B cell (primary cell): ENCODE measurements around the gene PER1. TPM values are rescaled to one million over a fixed set of nuclear protein-coding genes. Genes with fewer than 3 reads are reported as not detected.

ENCODE experiments used
- ATAC-seq: fragments of 200-7000 bp; cut with Tn5 transposase; one replicate; pipeline ENCODE4 v1.10.0; 2021; ENCODE audit warnings: low read depth, mild to moderate bottlenecking, moderate number of reproducible peaks, moderate library complexity
- CTCF ChIA-PET: fragments of 350-600 bp; sonication (Branson Sonifier 250); formaldehyde crosslinking; loops from one replicate; lab custom pipeline; 2021; ENCODE audit warnings: antibody characterized with exemption, inconsistent platforms; lab: Charles Lee
- POLR2A ChIA-PET: fragments of 350-600 bp; sonication (Branson Sonifier 250); formaldehyde crosslinking; loops from one replicate; lab custom pipeline; 2021; ENCODE audit warnings: antibody characterized with exemption; lab: Charles Lee
- DNase-seq: peaks from one replicate; pipeline ENCODE4 v3.0.0; 2013
- H2AFZ ChIP-seq: 2 replicates; pipeline ENCODE4 v1.6.1; 2012; ENCODE audit warnings: mild to moderate bottlenecking, low read depth, low read length; ENCODE audit not compliant: insufficient read depth, poor library complexity, severe bottlenecking
- H3K27ac ChIP-seq, 2 donors: 1 replicate in 1 of 2; 2 replicates in 1 of 2; pipeline ENCODE4 v1.5.1; 2012 to 2013; ENCODE audit warnings: low read length in 2 of 2, mild to moderate bottlenecking in 2 of 2, moderate library complexity in 1 of 2
- H3K27me3 ChIP-seq, 4 experiments: fragments of 200-600 bp in 1 of 4; sonication (generic) in 1 of 4; replicated peaks in 1 of 4; 1 replicate in 2 of 4; 2 replicates in 2 of 4; pipeline versions ENCODE4 v1.6.1 to v1.7.0; 2013 to 2016; ENCODE audit warnings: low read length in 3 of 4, mild to moderate bottlenecking in 2 of 4, mixed read lengths in 1 of 4, moderate library complexity in 1 of 4; ENCODE audit not compliant: insufficient read depth in 4 of 4, control insufficient read depth in 3 of 4; ENCODE audit errors: control extremely low read depth in 1 of 4
- H3K36me3 ChIP-seq, 2 experiments: replicated peaks in 1 of 2; 1 replicate in 1 of 2; 2 replicates in 1 of 2; pipeline versions ENCODE4 v1.6.1 to v1.7.1; 2013; ENCODE audit warnings: low read length in 1 of 2; ENCODE audit not compliant: insufficient read depth in 2 of 2, control insufficient read depth in 1 of 2; ENCODE audit errors: control extremely low read depth in 1 of 2, extremely low read depth in 1 of 2
- H3K4me1 ChIP-seq, 2 donors: fragments of 200-600 bp in 1 of 2; sonication (generic) in 1 of 2; 1 replicate in 1 of 2; 2 replicates in 1 of 2; pipeline versions ENCODE4 v1.5.1 to v1.6.1; 2013 to 2017; ENCODE audit warnings: low read length in 2 of 2; ENCODE audit not compliant: control insufficient read depth in 2 of 2, insufficient read depth in 2 of 2
- H3K4me2 ChIP-seq: replicated peaks from 2 replicates; pipeline ENCODE3; 2012; ENCODE audit warnings: mild to moderate bottlenecking, low read depth, low read length; ENCODE audit not compliant: poor library complexity, severe bottlenecking
- H3K4me3 ChIP-seq, 5 experiments: fragments of 200-600 bp in 1 of 5; sonication (generic) in 1 of 5; 1 replicate in 3 of 5; 2 replicates in 2 of 5; pipeline versions ENCODE4 v1.5.1 to v1.7.0; 2011 to 2016; ENCODE audit warnings: low read length in 4 of 5, mild to moderate bottlenecking in 4 of 5, low read depth in 2 of 5, control low read depth in 1 of 5, moderate library complexity in 1 of 5; ENCODE audit not compliant: insufficient read depth in 1 of 5; ENCODE audit errors: control extremely low read depth in 1 of 5, extremely low read depth in 1 of 5
- H3K79me2 ChIP-seq: fragments of 200-600 bp; sonication (generic); one replicate; pipeline ENCODE4 v1.6.0; 2016; ENCODE audit warnings: low read length; ENCODE audit not compliant: control insufficient read depth, insufficient read depth
- H3K9ac ChIP-seq: fragments of 200-600 bp; sonication (generic); 2 replicates; pipeline ENCODE4 v1.6.1; 2017; ENCODE audit warnings: mild to moderate bottlenecking, low read length, moderate library complexity
- H3K9me3 ChIP-seq, 3 donors: one replicate each; pipeline versions ENCODE4 v1.6.1 to v1.7.1; 2013; ENCODE audit warnings: low read length in 2 of 3; ENCODE audit not compliant: control insufficient read depth in 2 of 3, insufficient read depth in 1 of 3; ENCODE audit errors: control extremely low read depth in 1 of 3
- H4K20me1 ChIP-seq: 2 replicates; pipeline ENCODE4 v1.6.0; 2012; ENCODE audit warnings: mild to moderate bottlenecking, low read length; ENCODE audit not compliant: insufficient read depth, control insufficient read depth, poor library complexity, severe bottlenecking
- H3K27ac Mint-ChIP-seq: one replicate; pipeline ENCODE4 v1.8.0; 2021; ENCODE audit warnings: mixed read lengths
- H3K27me3 Mint-ChIP-seq: one replicate; pipeline ENCODE4 v1.8.0; 2021; ENCODE audit warnings: mixed read lengths
- H3K4me1 Mint-ChIP-seq: one replicate; pipeline ENCODE4 v1.8.0; 2021; ENCODE audit warnings: mixed read lengths
- H3K4me3 Mint-ChIP-seq: one replicate; pipeline ENCODE4 v1.8.0; 2021; ENCODE audit warnings: mixed read lengths
- H3K9me3 Mint-ChIP-seq: one replicate; pipeline ENCODE4 v1.8.0; 2022; ENCODE audit warnings: mixed read lengths; ENCODE audit not compliant: insufficient read depth
- EZH2 ChIP-seq: IDR thresholded peaks from 2 replicates; pipeline ENCODE4 v1.6.1; 2012; ENCODE audit warnings: borderline replicate concordance, low read depth, mild to moderate bottlenecking, moderate library complexity, low read length; ENCODE audit not compliant: insufficient read depth, poor library complexity, severe bottlenecking
- WGBS: methylation state at CpG from one replicate; pipeline ENCODE4 v1.1.5; 2013; ENCODE audit warnings: missing lambda C conversion rate; ENCODE audit not compliant: insufficient coverage; 5-methylcytosine and 5-hydroxymethylcytosine counted together
- intact Hi-C: fragments of 100-400 bp; cut with micrococcal nuclease; formaldehyde crosslinking; loops from one replicate; pipeline ENCODE4 v1.10.0; 2022
- polyA plus RNA-seq: library from polyadenylated mRNA; depleted of rRNA; stranded (reverse); fragments of >200 nt; gene quantifications from 2 replicates; pipeline ENCODE4 v1.2.3, GENCODE V29; 2012
- total RNA-seq, 2 donors: library from RNA; stranded (reverse); fragments of 120-200 nt in 1 of 2; gene quantifications; 1 replicate in 1 of 2; 2 replicates in 1 of 2; pipeline versions ENCODE4 v1.2.3 to v1.2.4, GENCODE V29; 2013 to 2022
- TF ChIP-seq, protein P1 (sequence below): fragments of 200-600 bp; IDR thresholded peaks from one replicate; pipeline ENCODE4 v1.8.0; 2022; ENCODE audit warnings: antibody characterized with exemption, mild to moderate bottlenecking

The PER1 gene
- total and polyA plus RNA-seq, 2 donors (not counting 1 experiment from before 2014, with no cell fraction given) = 120 to 176 TPM

DNA sequence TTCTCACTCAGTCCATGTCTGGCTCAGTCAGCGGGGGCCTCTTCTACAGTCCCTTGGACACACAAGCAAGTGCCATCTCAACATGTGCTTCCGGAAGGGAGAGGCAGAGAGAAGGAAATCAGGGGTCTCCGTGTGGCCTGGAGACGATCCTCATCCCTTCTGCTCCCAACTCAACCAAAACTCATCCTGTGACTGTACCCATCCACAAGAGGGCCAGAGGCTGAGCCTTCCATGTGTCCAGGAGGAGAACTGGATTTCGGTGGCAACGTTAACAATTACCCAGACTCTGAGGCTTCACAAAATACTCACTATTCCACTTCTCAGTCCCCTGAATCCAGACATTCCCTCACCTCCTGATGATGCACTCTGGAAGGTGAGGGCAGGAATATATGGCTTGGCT, 56.8 kb downstream of the PER1 start:
- intact Hi-C loops = no loop called here

DNA sequence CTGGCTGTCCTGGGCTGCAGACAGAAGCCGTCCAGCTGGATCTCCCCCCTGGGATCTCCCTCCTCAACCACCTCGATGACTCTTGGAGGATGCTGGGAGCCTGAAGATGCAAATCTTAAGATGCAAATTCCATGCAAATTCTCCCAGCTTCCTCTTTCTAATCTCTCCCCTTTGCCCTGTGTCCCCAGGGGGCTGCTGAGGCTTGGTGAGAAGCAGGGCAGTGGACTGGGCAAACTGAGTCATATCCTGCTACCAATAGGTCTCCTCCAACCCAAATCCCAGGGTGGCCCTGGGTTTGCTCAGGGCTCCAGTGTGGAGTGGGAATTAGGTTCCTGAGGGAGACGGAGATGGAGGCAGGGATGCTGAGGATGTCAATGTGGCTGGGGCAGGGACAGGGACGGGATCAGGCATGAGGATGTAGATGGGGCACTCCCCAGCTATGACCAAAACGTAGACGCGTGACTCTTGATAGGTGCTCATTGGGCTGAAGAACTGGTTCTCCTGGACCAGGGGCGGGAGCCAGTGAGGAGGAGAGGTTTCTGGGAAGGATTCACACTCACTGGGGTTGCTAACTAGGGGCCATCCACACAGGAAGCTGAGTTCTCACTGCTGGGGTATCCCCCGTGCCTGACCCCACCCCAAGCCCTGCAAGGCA, 61.0 kb downstream of the PER1 start:
- ChIA-PET POLR2A (interaction anchor here (0.9 to 1.8 kb wide), 6 partner anchors 12 to 82 kb away, joined by 3 to 9 read pairs (median 6); partner anchors contain the start of gene ALOXE3), CTCF (interaction anchor here (0.8 to 9.8 kb wide), 17 partner anchors 14 to 209 kb away, joined by 3 to 165 read pairs (median 4); partner anchors contain the start of genes ALOXE3, CTC1 and SLC25A35)
- H3K9ac ChIP-seq = peak overlapping the region; percentile 33
- H3K79me2 ChIP-seq = no peaks in the 10 kb centered on the region
- Mint-ChIP-seq H3K27me3 (peaks cover 12% of the 10 kb centered on the region), H3K27ac (peak overlapping the region; percentile 92), H3K4me1 (peaks cover 35% of the 10 kb centered on the region), H3K9me3 (no peaks in the 10 kb centered on the region), H3K4me3 (peak overlapping the region; percentile 78)
- H3K27ac ChIP-seq = peak overlapping the region in 1 of 2 donors; percentile 55
- DNase-seq (peak; percentile 90), ATAC-seq (peak; percentile 90)
- intact Hi-C loops = loop anchor here (1.0 kb wide), 3 partner anchors 11 to 65 kb away; partner anchors contain the start of gene ALOXE3
- TF ChIP-seq, protein P1, sequence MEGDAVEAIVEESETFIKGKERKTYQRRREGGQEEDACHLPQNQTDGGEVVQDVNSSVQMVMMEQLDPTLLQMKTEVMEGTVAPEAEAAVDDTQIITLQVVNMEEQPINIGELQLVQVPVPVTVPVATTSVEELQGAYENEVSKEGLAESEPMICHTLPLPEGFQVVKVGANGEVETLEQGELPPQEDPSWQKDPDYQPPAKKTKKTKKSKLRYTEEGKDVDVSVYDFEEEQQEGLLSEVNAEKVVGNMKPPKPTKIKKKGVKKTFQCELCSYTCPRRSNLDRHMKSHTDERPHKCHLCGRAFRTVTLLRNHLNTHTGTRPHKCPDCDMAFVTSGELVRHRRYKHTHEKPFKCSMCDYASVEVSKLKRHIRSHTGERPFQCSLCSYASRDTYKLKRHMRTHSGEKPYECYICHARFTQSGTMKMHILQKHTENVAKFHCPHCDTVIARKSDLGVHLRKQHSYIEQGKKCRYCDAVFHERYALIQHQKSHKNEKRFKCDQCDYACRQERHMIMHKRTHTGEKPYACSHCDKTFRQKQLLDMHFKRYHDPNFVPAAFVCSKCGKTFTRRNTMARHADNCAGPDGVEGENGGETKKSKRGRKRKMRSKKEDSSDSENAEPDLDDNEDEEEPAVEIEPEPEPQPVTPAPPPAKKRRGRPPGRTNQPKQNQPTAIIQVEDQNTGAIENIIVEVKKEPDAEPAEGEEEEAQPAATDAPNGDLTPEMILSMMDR = no peak
- no peak for TF ChIP-seq EZH2
- no peaks in the 10 kb centered on the region for H3K36me3 ChIP-seq
- H3K27me3 ChIP-seq = no peaks in the 10 kb centered on the region
- H3K4me2 ChIP-seq = peak overlapping the region; percentile 74
- no peak overlapping the region for H2AFZ ChIP-seq
- H3K4me1 ChIP-seq = peaks cover 26 to 43% of the 10 kb centered on the region in 2 donors
- no peaks in the 10 kb centered on the region for H4K20me1 ChIP-seq
- WGBS = 29% methylated on average over 7 of the region's 9 CpGs
- H3K9me3 ChIP-seq = peaks cover 0 to 12% (median 0%) of the 10 kb centered on the region in 3 donors
- peak overlapping the region in 3 of 5 experiments; percentile 4 to 47 (median 29) for H3K4me3 ChIP-seq

More for the DNA sequence above, 56.8 kb downstream of the PER1 start:
- peaks cover 0 to 9% (median 0%) of the 10 kb centered on the region in 3 donors for H3K9me3 ChIP-seq
- H3K27ac ChIP-seq = no peak overlapping the region
- H3K36me3 ChIP-seq = no peaks in the 10 kb centered on the region
- peaks cover 17 to 25% of the 10 kb centered on the region in 2 donors for H3K4me1 ChIP-seq
- Mint-ChIP-seq H3K9me3 (no peaks in the 10 kb centered on the region), H3K27me3 (peaks cover 13% of the 10 kb centered on the region), H3K4me1 (peaks cover 26% of the 10 kb centered on the region), H3K27ac (no peak overlapping the region), H3K4me3 (no peak overlapping the region)
- CTCF ChIA-PET = interaction anchor here (1.2 to 9.8 kb wide), 5 partner anchors 15 to 58 kb away, joined by 3 to 165 read pairs (median 62); partner anchors contain the start of gene ALOXE3
- no peak overlapping the region for H3K9ac ChIP-seq
- POLR2A ChIA-PET = no interaction called here
- no peak overlapping the region for H3K4me3 ChIP-seq
- no peak overlapping the region for H3K4me2 ChIP-seq
- H3K79me2 ChIP-seq = no peaks in the 10 kb centered on the region
- no peaks in the 10 kb centered on the region for H3K27me3 ChIP-seq
- no peak for TF ChIP-seq EZH2
- WGBS = 91% methylated on average over 4 of the region's 6 CpGs
- no peak overlapping the region for H2AFZ ChIP-seq
- no peaks in the 10 kb centered on the region for H4K20me1 ChIP-seq
- ATAC-seq = no peak
- no peak for DNase-seq

Other genes starting within 250 kb of the PER1 start
- 3.8 and 4.3 TPM in 2 replicates for gene RNF227, start 236.1 kb downstream of the PER1 start, total RNA-seq
- 5.8 and 11.8 TPM in 2 replicates for gene RNF227, start 236.1 kb downstream of the PER1 start, polyA plus RNA-seq
- 11.4 and 15.5 TPM in 2 replicates for gene KCNAB3, start 222.5 kb downstream of the PER1 start, total RNA-seq
- gene KCNAB3, start 222.5 kb downstream of the PER1 start, polyA plus RNA-seq = 16.3 and 25.7 TPM in 2 replicates
- gene TRAPPC1, start 220.5 kb downstream of the PER1 start, total RNA-seq = 86.0 and 118 TPM in 2 replicates
- 107 and 173 TPM in 2 replicates for gene TRAPPC1, start 220.5 kb downstream of the PER1 start, polyA plus RNA-seq
- 34.8 and 40.4 TPM in 2 replicates for gene CNTROB, start 220.2 kb downstream of the PER1 start, total RNA-seq
- gene CNTROB, start 220.2 kb downstream of the PER1 start, polyA plus RNA-seq = 23.1 and 40.7 TPM in 2 replicates
- not detected in 2 replicates for gene GUCY2D, start 149.8 kb downstream of the PER1 start, total RNA-seq
- not detected in 2 replicates for gene GUCY2D, start 149.8 kb downstream of the PER1 start, polyA plus RNA-seq
- gene ALOX15B, start 113.3 kb downstream of the PER1 start, total RNA-seq = not detected in 2 replicates
- gene ALOX15B, start 113.3 kb downstream of the PER1 start, polyA plus RNA-seq = 0.03 TPM in 1 of 2 replicates, not detected in the other
- 0.29 and 0.69 TPM in 2 replicates for gene ALOX12B, start 64.7 kb downstream of the PER1 start, total RNA-seq
- 0.14 and 0.57 TPM in 2 replicates for gene ALOX12B, start 64.7 kb downstream of the PER1 start, polyA plus RNA-seq
- not detected in 2 replicates for gene ALOXE3, start 33.9 kb downstream of the PER1 start, total RNA-seq
- 0.04 TPM in 1 of 2 replicates, not detected in the other for gene ALOXE3, start 33.9 kb downstream of the PER1 start, polyA plus RNA-seq
- gene HES7, start 28.3 kb downstream of the PER1 start, total RNA-seq = not detected in 2 replicates
- gene HES7, start 28.3 kb downstream of the PER1 start, polyA plus RNA-seq = 0.09 and 0.34 TPM in 2 replicates
- 154 and 162 TPM in 2 replicates for gene VAMP2, start 10.5 kb upstream of the PER1 start, total RNA-seq
- 209 and 291 TPM in 2 replicates for gene VAMP2, start 10.5 kb upstream of the PER1 start, polyA plus RNA-seq
- 30.3 and 30.5 TPM in 2 replicates for gene TMEM107, start 24.0 kb upstream of the PER1 start, total RNA-seq
- 13.3 and 34.0 TPM in 2 replicates for gene TMEM107, start 24.0 kb upstream of the PER1 start, polyA plus RNA-seq
- gene BORCS6, start 37.8 kb upstream of the PER1 start, total RNA-seq = 18.6 and 20.2 TPM in 2 replicates
- 4.3 and 9.7 TPM in 2 replicates for gene BORCS6, start 37.8 kb upstream of the PER1 start, polyA plus RNA-seq
- gene AURKB, start 58.2 kb upstream of the PER1 start, total RNA-seq = 0.41 and 1.1 TPM in 2 replicates
- gene AURKB, start 58.2 kb upstream of the PER1 start, polyA plus RNA-seq = 2.7 and 5.3 TPM in 2 replicates
- gene CTC1, start 95.7 kb upstream of the PER1 start, total RNA-seq = 209 TPM in 2 replicates
- gene CTC1, start 95.7 kb upstream of the PER1 start, polyA plus RNA-seq = 263 and 267 TPM in 2 replicates
- gene PFAS, start 96.9 kb upstream of the PER1 start, total RNA-seq = 65.5 and 66.4 TPM in 2 replicates
- gene PFAS, start 96.9 kb upstream of the PER1 start, polyA plus RNA-seq = 22.3 and 31.4 TPM in 2 replicates
- gene RANGRF, start 136.3 kb upstream of the PER1 start, total RNA-seq = 46.8 and 48.8 TPM in 2 replicates
- gene RANGRF, start 136.3 kb upstream of the PER1 start, polyA plus RNA-seq = 76.1 and 83.2 TPM in 2 replicates
- 8.4 and 9.9 TPM in 2 replicates for gene SLC25A35, start 143.0 kb upstream of the PER1 start, total RNA-seq
- gene SLC25A35, start 143.0 kb upstream of the PER1 start, polyA plus RNA-seq = 8.9 and 12.5 TPM in 2 replicates
- gene ARHGEF15, start 157.8 kb upstream of the PER1 start, total RNA-seq = not detected in 2 replicates
- gene ARHGEF15, start 157.8 kb upstream of the PER1 start, polyA plus RNA-seq = not detected in 2 replicates
- not detected in 2 replicates for gene ODF4, start 187.4 kb upstream of the PER1 start, total RNA-seq
- gene ODF4, start 187.4 kb upstream of the PER1 start, polyA plus RNA-seq = not detected in 2 replicates
- 2,601 and 2,684 TPM in 2 replicates for gene RPL26, start 230.8 kb upstream of the PER1 start, total RNA-seq
- gene RPL26, start 230.8 kb upstream of the PER1 start, polyA plus RNA-seq = 4,449 and 5,599 TPM in 2 replicates
- not detected in 2 replicates for gene RNF222, start 245.4 kb upstream of the PER1 start, total RNA-seq
- 2.6 and 3.0 TPM in 2 replicates for gene RNF222, start 245.4 kb upstream of the PER1 start, polyA plus RNA-seq